COLO668 (cell line): ENCODE results near the gene HOOK2.
"Not testable (repeated sequence)": the region's sequence is repeated elsewhere in the genome, so short reads cannot be mapped to it uniquely, and the experiment has no call there.

Experiments used
- DNase-seq: peaks from one replicate; lab custom pipeline; 2025; ENCODE audit not compliant: unreplicated experiment; lab: John Stamatoyannopoulos, UW

The HOOK2 gene

GRCh38 chr19:12752056-12752781 is 23.1 kb downstream of the HOOK2 start:
- DNase-seq, result no peak

DNA sequence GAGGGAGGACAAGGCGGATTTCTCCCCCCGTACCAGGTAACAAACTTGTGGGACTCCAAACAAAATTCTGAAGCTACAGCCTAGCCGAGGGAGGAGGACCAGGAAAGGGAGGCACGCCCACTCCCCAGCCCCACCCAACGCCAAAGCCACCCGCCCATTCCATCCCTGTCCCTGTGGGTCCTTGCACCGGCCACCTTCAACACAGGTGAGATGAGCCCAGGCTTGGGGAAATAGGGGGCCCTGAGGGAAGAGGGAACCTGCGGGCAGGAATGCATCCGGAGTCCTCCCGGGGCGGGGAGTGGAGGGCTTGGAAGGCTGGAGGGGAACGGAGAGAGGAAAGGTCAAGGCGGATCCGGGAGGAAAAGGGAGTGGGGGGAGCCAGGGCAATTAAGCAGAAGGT is 23.7 kb downstream of the HOOK2 start, which contains the start of gene BEST2:
Gene BEST2 (plus strand): TSS at position 157 of the 400 bp plus-strand sequence. CDS start 802 bp downstream, outside the sequence.
- no peak for DNase-seq

DNA sequence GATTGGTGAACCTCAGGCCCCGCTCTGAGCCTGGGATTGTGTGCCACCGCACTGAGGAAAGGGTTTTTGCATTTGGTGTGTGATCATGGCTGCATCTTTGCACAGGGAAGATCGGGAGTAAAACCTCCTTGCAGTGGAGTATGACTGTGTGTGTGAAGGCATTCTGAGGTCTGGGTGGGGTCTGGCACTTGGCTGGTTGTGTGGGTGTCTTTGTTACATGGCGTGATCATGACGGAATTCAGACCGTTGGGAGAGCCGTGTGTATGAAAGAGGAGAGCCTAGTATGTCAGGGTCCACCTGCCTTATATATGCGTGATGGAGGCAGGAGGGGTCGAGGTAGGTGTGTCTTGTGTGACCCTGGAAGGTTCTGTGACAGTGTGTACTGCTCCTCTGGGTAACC is 24.5 kb downstream of the HOOK2 start:
- DNase-seq, result no peak

- peak; percentile 24 for DNase-seq
Measured at GRCh38 chr19:12749938-12750521, 25.3 kb downstream of the HOOK2 start.

- no peak for DNase-seq
Measured at GRCh38 chr19:12748489-12748888, 26.9 kb downstream of the HOOK2 start.

DNA sequence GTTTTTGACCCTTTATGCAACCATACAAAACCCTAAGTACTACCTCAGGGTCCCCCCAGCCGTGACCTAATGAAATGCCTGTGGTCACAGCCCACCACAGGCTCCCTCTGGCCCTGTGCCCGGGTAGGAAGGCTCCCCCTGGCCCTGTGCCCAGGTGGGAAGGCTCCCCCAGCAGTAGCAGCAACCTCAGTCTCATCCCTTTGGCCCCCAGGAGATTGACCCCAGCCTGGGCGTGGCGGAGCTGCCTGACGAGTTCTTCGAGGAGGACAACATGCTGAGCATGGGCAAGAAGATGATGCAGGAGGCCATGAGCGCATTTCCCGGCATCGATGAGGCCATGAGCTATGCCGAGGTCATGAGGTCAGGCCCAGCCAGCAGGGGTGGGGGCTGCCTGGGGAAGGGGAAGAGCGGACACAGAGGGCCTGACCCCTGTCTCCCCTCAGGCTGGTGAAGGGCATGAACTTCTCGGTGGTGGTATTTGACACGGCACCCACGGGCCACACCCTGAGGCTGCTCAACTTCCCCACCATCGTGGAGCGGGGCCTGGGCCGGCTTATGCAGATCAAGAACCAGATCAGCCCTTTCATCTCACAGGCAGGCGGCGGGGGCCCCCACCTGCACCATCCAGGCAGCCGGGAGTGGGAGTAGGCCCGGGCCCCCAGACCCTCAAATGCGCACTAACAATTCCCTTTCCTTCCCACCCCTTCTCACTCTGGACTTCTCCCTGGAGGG is 30.0 kb downstream of the HOOK2 start:
- no peak for DNase-seq

DNA sequence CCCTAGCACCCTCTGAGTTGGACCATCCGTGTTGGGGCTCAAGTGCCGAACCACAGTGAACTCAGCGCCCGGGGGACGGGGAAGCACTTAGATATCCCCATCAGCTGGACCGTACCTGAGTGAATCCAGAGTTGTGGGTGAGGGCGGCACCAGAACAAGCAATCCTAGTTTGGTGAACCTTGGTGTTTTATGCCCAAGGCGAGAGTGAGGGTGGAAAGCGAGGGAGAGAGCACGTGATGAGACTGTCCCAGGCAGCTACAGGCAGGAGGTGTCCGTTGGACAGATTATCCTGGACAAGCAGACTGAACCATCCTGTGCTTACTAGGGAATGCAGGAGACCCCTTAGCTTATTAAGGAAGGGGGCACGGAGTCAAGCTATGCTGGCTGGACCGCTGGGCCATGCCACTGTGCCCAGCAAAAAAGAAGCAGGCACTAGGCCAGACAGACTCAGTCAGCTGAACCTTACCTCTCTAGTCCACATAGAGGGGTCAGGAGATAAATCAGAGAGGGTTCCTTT is 37.5 kb downstream of the HOOK2 start:
- no peak for DNase-seq

DNA sequence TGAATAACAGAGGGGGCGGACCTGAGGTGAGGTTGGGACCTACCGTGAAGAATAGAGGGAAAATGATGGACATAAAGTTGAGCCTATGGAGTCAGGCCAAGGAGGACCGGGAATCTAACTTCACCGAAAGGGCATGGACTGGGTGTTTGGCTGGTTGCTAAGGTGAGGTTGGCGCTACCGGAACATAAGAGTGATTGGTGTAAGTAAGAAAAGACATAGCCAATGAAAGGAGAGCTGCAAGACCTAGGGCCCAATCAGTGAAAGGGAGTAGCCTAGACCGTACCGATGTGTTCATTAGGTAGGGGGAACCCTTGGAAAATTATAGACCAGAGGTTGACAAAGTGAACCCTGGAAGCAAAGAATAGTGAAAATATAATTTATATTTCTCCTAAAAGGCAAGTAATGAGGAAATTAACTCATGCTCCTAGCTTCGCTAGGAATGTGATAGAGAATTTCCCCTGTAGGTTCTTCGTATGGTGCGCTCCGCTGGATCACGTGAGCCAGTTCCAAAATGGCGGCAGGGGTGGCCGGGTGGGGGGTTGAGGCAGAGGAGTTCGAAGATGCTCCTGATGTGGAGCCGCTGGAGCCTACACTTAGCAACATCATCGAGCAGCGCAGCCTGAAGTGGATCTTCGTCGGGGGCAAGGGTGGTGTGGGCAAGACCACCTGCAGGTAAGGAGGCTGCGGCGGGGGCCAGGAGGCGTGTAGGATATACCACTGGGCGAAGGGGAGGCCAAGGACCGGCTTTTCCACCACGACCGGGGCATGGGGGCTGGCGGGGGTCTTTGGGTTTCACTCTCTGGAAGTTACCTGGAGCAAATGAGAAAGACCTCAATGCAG is 38.1 kb downstream of the HOOK2 start, which contains the start of gene GET3:
Gene GET3 (plus strand): TSS at position 503 of the 840 bp plus-strand sequence. CDS start 9 bp downstream, at position 512.
- peak; percentile 92 for DNase-seq

DNA sequence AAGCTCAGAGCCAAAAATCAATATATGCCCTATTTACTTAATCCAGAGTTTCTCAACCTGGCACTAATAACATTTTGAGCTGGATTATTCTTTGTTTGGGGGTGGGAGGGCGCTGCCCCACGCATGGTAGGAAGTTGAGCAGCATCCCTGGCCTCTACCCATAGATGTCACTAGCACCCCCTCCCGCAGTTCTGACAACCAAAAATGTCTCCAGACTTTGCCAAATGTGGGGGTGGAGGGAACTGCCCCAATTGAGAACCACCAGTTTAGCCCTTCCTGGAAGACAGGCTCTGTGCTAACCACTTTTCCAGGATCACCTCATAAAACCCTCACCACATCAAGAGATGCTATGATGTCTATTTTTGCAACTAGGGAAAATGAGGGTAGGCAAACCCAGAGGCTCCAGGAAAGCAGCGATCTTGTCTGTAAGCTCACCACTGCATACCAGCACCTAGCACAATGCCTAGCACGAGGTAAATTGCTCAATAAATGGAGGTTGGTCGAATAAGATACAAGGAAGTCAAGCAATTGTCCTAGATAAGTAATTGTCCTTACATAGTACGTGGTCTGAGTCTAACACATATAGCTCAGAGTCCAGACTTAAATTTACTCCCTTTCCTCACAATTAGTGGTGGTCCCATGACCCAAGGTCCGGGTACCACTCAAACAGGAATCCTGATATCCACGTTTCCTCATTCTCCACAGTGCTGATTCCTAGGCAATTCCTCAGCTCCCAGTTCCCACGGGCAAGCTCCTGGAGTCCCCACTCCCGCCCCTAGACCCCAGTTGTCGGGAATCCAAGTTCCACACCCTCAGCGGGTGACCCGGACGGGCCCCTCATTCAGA is 41.8 kb downstream of the HOOK2 start:
- peak; percentile 18 for DNase-seq

DNA sequence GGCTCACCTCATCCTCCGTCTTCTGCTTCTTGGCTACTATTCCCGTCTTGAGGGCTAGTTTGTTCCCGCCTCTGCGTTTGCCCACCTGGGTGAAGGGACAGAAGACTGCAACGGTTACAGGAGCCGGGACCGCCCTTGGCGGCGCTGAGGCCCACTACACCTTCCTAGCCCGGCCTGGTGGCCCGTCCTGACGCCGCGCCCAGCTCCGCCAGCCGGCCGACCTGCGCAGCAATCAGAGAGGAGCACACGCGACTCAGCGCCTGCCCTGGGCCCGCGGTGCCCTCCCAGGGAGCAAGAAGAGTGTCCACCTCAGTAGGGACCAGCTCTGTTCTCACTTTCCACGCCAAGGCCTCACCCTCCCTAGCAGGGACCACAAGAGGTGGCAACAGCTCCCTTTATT is 44.0 kb downstream of the HOOK2 start:
- DNase-seq, result no peak

- no peak for DNase-seq
Measured at GRCh38 chr19:12730064-12730463, 45.3 kb downstream of the HOOK2 start.

- no peak for DNase-seq
Measured at GRCh38 chr19:12727745-12728433, 47.5 kb downstream of the HOOK2 start.

DNA sequence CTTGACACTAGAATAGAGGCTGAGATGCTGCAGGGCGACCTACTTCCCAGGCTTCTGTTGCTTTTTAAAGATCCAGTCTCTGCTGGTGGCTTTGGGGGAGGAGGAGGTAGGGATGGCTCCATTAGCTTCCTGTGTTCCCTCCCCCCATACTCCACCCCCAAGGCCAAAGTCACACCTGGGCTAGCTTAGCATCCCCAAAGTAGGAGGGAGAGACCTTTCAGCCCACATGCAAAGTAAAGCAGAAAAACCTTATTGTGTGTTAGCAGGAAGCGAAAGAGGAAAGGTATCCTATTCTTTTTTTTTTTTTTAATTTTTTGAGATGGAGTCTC is 48.4 kb downstream of the HOOK2 start:
- DNase-seq, result no peak

DNA sequence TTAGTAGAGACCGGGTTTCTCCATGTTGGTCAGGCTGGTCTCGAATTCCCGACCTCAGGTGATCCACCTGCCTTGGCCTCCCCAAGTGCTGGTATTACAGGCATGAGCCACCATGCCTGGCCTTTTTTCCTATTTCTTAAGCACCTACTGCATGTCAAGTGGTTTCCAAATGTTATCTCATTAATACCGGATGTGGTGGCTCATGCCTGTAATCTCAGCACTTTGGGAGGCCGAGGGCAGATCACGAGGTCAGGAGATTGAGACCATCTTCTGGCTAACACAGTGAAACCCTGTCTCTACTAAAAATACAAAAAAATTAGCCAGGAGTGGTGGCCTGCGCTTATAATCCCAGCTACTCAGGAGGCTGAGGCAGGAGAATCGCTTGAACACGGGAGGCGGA is 49.7 kb downstream of the HOOK2 start:
- DNase-seq, result not testable (repeated sequence)

GRCh38 chr19:12723641-12724426 is 51.5 kb downstream of the HOOK2 start, which contains the start of gene TNPO2:
TSS of gene TNPO2 (minus strand) at chr19:12723932. CDS start at chr19:12720977, 2,955 bp downstream.
- peak; percentile 71 for DNase-seq

DNA sequence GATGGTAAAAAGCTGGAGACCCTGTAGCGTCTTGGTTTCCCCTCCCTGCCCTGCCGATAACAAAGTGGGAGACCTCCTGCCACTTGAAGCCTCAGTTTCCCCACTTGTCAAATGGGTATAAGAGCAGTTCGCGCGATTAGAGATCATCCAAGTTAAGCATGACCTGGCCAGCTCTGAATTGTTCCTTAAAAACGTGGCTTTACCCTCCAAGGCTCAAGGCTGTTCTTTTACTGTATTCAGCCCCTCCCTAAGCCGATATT is 52.0 kb downstream of the HOOK2 start:
- no peak for DNase-seq

DNA sequence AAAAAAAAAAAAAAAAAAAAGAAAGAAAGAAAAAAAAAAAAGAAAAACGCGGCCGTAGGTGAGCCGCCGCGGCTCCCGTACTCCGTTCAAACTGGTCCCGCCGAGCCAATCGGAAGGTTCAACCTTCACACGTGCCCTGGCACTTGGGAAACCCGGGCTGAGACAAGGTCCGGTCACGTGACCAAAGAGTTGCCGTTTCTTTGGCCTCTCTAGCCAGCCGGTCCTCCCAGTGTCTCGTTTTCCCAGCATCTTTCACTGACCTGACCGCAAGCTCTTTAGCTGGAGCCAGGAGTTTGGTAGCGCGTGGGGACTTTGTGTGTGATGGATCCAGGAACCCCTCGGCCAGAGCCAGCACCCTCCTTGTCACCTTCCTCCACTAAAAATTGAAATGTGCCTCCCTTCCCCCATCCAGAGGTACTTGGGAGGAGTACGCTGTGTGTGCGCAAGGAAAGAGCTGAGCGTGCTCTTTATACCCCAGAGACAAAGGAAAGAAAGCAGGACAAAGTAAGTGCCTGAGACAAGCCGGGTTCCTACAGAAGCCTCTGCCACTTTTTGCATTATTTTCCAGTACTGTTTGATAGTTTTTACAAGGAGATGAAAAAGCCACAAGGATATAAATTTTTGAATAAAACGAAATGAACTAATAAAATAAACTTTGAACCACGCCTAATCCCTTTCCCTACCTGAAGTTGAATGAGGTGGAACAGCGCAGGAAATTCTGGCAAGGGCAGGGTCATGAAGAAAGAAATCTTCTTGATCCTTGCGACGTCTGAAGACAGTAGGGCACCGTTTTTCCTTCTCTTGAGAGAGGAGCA is 52.6 kb downstream of the HOOK2 start:
- DNase-seq, result peak; percentile 97
